HCT116 (cell line): ENCODE data around the gene ZNF423. TPM values are rescaled to one million over a fixed set of nuclear protein-coding genes. Genes with fewer than 3 reads are reported as not detected.

Source experiments
- ATAC-seq: fragments of 200-7000 bp; cut with Tn5 transposase; 2 replicates; pipeline ENCODE4 v1.9.1; 2020; ENCODE audit warnings: mild to moderate bottlenecking, moderate library complexity
- BruUV-seq: library from RNA; stranded (reverse); fragments of 400-500 nt; replicated peaks from 2 replicates; lab custom pipeline; 2021; lab: Mats Ljungman, UMichigan
- CTCF ChIA-PET: fragments of 300-600 bp; sonication (Branson Sonifier 250); formaldehyde crosslinking; loops from one replicate; lab custom pipeline; 2021; ENCODE audit warnings: antibody characterized with exemption; lab: Charles Lee
- POLR2A ChIA-PET: fragments of 300-600, 350-600 bp; sonication (Branson Sonifier 250); formaldehyde crosslinking; loops from one replicate; lab custom pipeline; 2021; ENCODE audit warnings: antibody characterized with exemption; lab: Charles Lee
- RAD21 ChIA-PET, 2 experiments: fragments of 300-600 bp; sonication (Branson Sonifier 250); formaldehyde crosslinking; loops; one replicate each; lab custom pipeline; 2023; ENCODE audit warnings: low total read pairs in 2 of 2; ENCODE audit not compliant: uncharacterized antibody in 2 of 2, unreplicated experiment in 2 of 2, low non-redundant PET in 1 of 2; lab: Charles Lee
- DNase-seq: peaks from one replicate; pipeline ENCODE4 v3.0.0-alpha.2; 2010; ENCODE audit warnings: low read depth, low spot score
- H2AFZ ChIP-seq: fragments of 200-600 bp; shearing (Covaris generic), sonication (generic); 2 replicates; pipeline ENCODE4 v1.6.1; 2017; ENCODE audit warnings: low read depth, mixed run types, mixed read lengths, antibody characterized with exemption, low read length; ENCODE audit not compliant: poor library complexity, severe bottlenecking
- H3K27ac ChIP-seq: 2 replicates; pipeline ENCODE4 v1.5.1; 2012; ENCODE audit warnings: low read depth, low read length
- H3K27me3 ChIP-seq: fragments of 200-600 bp; sonication (generic); 2 replicates; pipeline ENCODE4 v1.6.1; 2016; ENCODE audit warnings: mixed run types, low read length, mixed read lengths; ENCODE audit not compliant: insufficient read depth
- H3K36me3 ChIP-seq, 2 experiments: fragments of 200-500 bp in 1 of 2; fragments of 200-600 bp in 1 of 2; sonication (Bioruptor generic) in 1 of 2; sonication (generic) in 1 of 2; 2 replicates each; pipeline versions ENCODE4 v1.5.1 to v1.6.1; 2014 to 2016; ENCODE audit warnings: low read length in 2 of 2, inconsistent platforms in 1 of 2, mixed read lengths in 1 of 2, mixed run types in 1 of 2; ENCODE audit not compliant: insufficient read depth in 2 of 2, control insufficient read depth in 1 of 2
- H3K4me1 ChIP-seq, 2 experiments: fragments of 200-600 bp in 1 of 2; sonication (generic) in 1 of 2; 2 replicates each; pipeline versions ENCODE4 v1.5.1 to v1.6.1; 2012 to 2017; ENCODE audit warnings: low read length in 2 of 2, inconsistent platforms in 1 of 2, mild to moderate bottlenecking in 1 of 2, mixed read lengths in 1 of 2, mixed run types in 1 of 2, moderate library complexity in 1 of 2; ENCODE audit not compliant: insufficient read depth in 2 of 2, control insufficient read depth in 1 of 2
- H3K4me2 ChIP-seq: fragments of 200-600 bp; sonication (generic); 2 replicates; pipeline ENCODE4 v1.6.1; 2017; ENCODE audit warnings: mixed run types, low read length, mixed read lengths
- H3K4me3 ChIP-seq, 2 experiments: fragments of 200-600 bp in 1 of 2; sonication (generic) in 1 of 2; replicated peaks in 1 of 2; 2 replicates each; pipeline ENCODE4 v1.5.1; 2011 to 2016; ENCODE audit warnings: low read length in 2 of 2, control low read depth in 1 of 2, low read depth in 1 of 2, mild to moderate bottlenecking in 1 of 2, mixed read lengths in 1 of 2, mixed run types in 1 of 2
- H3K79me2 ChIP-seq: fragments of 200-600 bp; sonication (generic); 2 replicates; pipeline ENCODE4 v1.6.1; 2017; ENCODE audit warnings: mild to moderate bottlenecking, mixed run types, low read length, moderate library complexity, mixed read lengths; ENCODE audit not compliant: insufficient read depth
- H3K9ac ChIP-seq: fragments of 200-600 bp; sonication (generic); 2 replicates; pipeline ENCODE4 v1.6.1; 2016; ENCODE audit warnings: low read length, mixed read lengths
- H3K9me2 ChIP-seq: fragments of 200-600 bp; sonication (generic), shearing (Covaris generic); 2 replicates; pipeline ENCODE4 v1.6.1; 2017; ENCODE audit warnings: mixed run types, mild to moderate bottlenecking, moderate library complexity; ENCODE audit not compliant: insufficient read depth
- H3K9me3 ChIP-seq, 2 experiments: fragments of 200-500 bp in 1 of 2; fragments of 200-600 bp in 1 of 2; sonication (Bioruptor generic) in 1 of 2; sonication (generic) in 1 of 2; 2 replicates each; pipeline ENCODE4 v1.6.1; 2014 to 2017; ENCODE audit warnings: low read length in 2 of 2, mixed read lengths in 2 of 2, inconsistent platforms in 1 of 2, low read depth in 1 of 2, mild to moderate bottlenecking in 1 of 2, mixed run types in 1 of 2, moderate library complexity in 1 of 2; ENCODE audit not compliant: control insufficient read depth in 1 of 2, insufficient read depth in 1 of 2
- H4K20me1 ChIP-seq: fragments of 200-600 bp; sonication (generic), shearing (Covaris generic); 2 replicates; pipeline ENCODE4 v1.6.1; 2017; ENCODE audit warnings: mixed run types, mild to moderate bottlenecking, moderate library complexity; ENCODE audit not compliant: insufficient read depth
- CBX3 ChIP-seq: IDR thresholded peaks from 2 replicates; pipeline ENCODE4 v1.6.1; 2012; ENCODE audit warnings: low read depth
- EZH2 ChIP-seq: fragments of 200-600 bp; sonication (generic); IDR thresholded peaks from 2 replicates; pipeline ENCODE4 v1.6.1; 2017; ENCODE audit warnings: antibody characterized with exemption, mixed run types
- EZH2phosphoT487 ChIP-seq: fragments of 200-600 bp; IDR thresholded peaks from 2 replicates; pipeline ENCODE4 v1.6.1; 2018; ENCODE audit warnings: antibody characterized with exemption, borderline replicate concordance
- POLR2AphosphoS5 ChIP-seq: IDR thresholded peaks from 2 replicates; pipeline ENCODE4 v1.6.1; 2011; ENCODE audit warnings: mild to moderate bottlenecking, low read depth, low read length, moderate library complexity
- RAD21 ChIP-seq: IDR thresholded peaks from 2 replicates; pipeline ENCODE4 v1.6.1; 2012; ENCODE audit warnings: low read depth, mild to moderate bottlenecking
- SIN3A ChIP-seq: IDR thresholded peaks from 2 replicates; pipeline ENCODE4 v1.6.1; 2012; ENCODE audit warnings: low read depth
- YY1 ChIP-seq: IDR thresholded peaks from 2 replicates; pipeline ENCODE4 v1.6.1; 2011; ENCODE audit warnings: low read length, low read depth, moderate library complexity, mild to moderate bottlenecking; ENCODE audit not compliant: insufficient replicate concordance; ENCODE audit errors: extremely low read depth
- ZBTB33 ChIP-seq: IDR thresholded peaks from 2 replicates; pipeline ENCODE4 v1.6.1; 2011; ENCODE audit warnings: mild to moderate bottlenecking, low read length, moderate library complexity; ENCODE audit not compliant: insufficient replicate concordance; ENCODE audit errors: extremely low read depth
- ZFX ChIP-seq: fragments of 450-650 bp; IDR thresholded peaks from 2 replicates; pipeline ENCODE4 v1.6.1; 2017
- intact Hi-C: fragments of 100-400 bp; cut with micrococcal nuclease; formaldehyde crosslinking; loops from 2 replicates; pipeline ENCODE4 v1.10.0; 2022
- total RNA-seq: library from RNA; stranded (reverse); gene quantifications from one replicate; pipeline ENCODE4 v1.2.1, GENCODE V29; 2021; ENCODE audit not compliant: unreplicated experiment
- TF ChIP-seq, protein P1 (sequence below): IDR thresholded peaks from 2 replicates; pipeline ENCODE4 v1.6.1; 2012

Gene ZNF423
- total RNA-seq, 1 experiment from 2014 or later = 0.22 TPM

GRCh38 chr16:49453021-49453420 lies 402.9 kb downstream of the ZNF423 start (continued):
- TF ChIP-seq ZBTB33 (no peak), EZH2phosphoT487 (no peak), EZH2 (no peak), POLR2AphosphoS5 (no peak), ZFX (no peak), RAD21 (no peak)
- TF ChIP-seq, protein P1, sequence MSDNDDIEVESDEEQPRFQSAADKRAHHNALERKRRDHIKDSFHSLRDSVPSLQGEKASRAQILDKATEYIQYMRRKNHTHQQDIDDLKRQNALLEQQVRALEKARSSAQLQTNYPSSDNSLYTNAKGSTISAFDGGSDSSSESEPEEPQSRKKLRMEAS = no peak

DNA sequence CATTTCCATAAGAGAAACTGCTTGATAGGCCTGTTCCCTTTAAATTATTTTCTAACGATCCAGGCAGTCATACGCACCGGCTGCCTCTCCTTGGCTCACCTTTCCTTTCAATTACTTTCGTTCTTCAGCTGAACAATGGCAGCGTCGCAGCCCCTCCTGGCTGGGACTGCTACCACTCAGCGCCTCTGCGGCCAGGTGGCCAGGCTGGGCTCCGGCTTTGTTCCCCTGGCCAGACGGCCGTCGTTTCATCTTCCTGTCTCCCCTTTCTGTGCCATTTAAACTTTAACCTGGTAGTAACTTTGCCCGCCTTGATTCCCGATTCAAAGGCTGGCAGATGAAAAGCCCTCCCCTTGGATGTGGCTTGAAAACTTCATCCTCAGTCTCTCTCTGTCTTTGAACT lies 403.3 kb downstream of the ZNF423 start:
- no peak for TF ChIP-seq SIN3A
- no peak for TF ChIP-seq ZBTB33
- no peak for TF ChIP-seq YY1
- no peak for TF ChIP-seq CBX3
- TF ChIP-seq EZH2phosphoT487 = no peak
- no peak overlapping the region for H2AFZ ChIP-seq
- RAD21 ChIA-PET = no interaction called here
- H3K79me2 ChIP-seq = no peaks in the 10 kb centered on the region
- intact Hi-C loops = no loop called here
- H3K9me2 ChIP-seq = no peaks in the 10 kb centered on the region
- POLR2A ChIA-PET = no interaction called here
- no peaks in the 10 kb centered on the region for H3K9me3 ChIP-seq
- DNase-seq (no peak), ATAC-seq (no peak)
- BruUV-seq = no TSS peak
- H3K4me1 ChIP-seq = peaks cover 0 to 3% of the 10 kb centered on the region in 2 experiments; a peak in 1 of 4 replicates
- CTCF ChIA-PET = no interaction called here
- H3K4me2 ChIP-seq = no peak overlapping the region
- no peaks in the 10 kb centered on the region for H4K20me1 ChIP-seq
- H3K4me3 ChIP-seq = no peak overlapping the region
- no peak overlapping the region for H3K27ac ChIP-seq
- no peaks in the 10 kb centered on the region for H3K36me3 ChIP-seq
- H3K27me3 ChIP-seq = peaks cover 26% of the 10 kb centered on the region
- H3K9ac ChIP-seq = no peak overlapping the region
